ENCODE data around the gene HDAC4.

HDAC4 gene

DNA sequence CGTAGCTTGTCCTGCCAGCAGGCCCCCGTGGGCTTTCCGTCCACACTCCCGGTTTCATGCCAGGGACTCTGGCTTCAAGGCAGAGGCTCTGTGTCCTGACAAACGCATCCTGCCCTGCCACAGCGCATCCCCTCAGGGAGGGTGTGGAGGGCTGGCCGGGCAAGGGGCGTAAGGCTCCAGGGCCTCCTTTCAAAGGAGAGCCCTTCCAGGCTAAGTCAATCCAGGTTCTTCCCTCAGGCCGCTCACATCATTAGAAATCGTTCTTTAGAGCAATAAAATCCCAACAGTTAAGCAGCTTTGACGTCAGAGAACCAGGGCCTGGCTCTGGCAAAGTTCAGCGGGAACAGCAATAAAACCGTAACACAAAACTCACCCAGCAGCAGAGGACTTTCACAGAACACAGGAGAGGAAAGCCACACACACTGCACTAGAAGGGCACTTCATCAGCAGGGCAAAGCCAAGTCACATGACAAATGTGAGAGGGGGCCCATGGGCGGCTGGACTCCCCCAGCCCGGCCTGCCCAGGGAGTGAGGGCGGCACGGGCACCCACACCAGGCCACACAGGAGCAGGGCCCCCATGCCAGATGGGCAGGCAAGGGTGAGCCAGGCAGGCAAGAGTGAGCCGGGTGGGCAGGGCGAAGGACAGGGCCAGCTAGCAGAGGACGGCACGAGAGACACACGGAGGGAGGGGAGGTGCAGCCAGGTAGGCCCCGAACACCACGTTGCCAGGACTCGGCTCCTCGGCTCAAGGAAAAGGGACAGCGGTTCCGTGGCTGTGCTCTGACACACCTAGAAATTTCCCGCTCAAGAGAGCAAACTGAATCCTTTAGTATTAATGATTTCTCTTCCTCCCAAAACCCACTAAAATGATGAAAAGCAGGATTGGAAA is 52.0 kb downstream of the HDAC4 start:
- no peak overlapping the region for H3K4me3 ChIP-seq (ENCODE audit: insufficient read depth, low read depth, low read length)
- no peaks in the 10 kb centered on the region for H3K9me3 ChIP-seq (ENCODE audit: control insufficient read depth, low read length)
- no peaks in the 10 kb centered on the region for H3K27me3 ChIP-seq (ENCODE audit: control insufficient read depth, insufficient read depth, low read length, poor library complexity, severe bottlenecking)
- H3K4me1 ChIP-seq (ENCODE audit: control insufficient read depth, insufficient read depth, low read length), result peaks cover 9% of the 10 kb centered on the region
- H3K27ac ChIP-seq (ENCODE audit: insufficient read depth, low read depth, low read length, poor library complexity, severe bottlenecking), result no peak overlapping the region
- 93 to 94% methylated on average over 29 of the region's 29 CpGs for WGBS, 2 experiments
- H3K36me3 ChIP-seq (ENCODE audit: control insufficient read depth, insufficient read depth, low read length), result peaks cover 4% of the 10 kb centered on the region

DNA sequence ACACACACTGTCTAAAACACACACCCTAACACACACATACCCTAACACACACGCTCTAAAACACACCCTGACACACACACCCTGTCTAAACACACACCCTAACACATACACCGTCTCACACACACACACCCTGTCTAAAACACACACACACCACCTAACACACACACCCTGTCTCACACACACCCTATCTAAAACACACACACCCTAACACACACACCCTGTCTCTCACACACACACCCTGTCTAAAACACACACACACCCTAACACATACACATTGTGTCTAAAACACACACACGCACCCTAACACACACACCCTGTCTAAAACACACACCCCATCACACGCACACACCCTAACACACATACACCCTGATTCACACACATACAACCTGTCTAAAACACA is 54.1 kb downstream of the HDAC4 start:
- H3K4me3 ChIP-seq (ENCODE audit: insufficient read depth, low read depth, low read length), result no peak overlapping the region

DNA sequence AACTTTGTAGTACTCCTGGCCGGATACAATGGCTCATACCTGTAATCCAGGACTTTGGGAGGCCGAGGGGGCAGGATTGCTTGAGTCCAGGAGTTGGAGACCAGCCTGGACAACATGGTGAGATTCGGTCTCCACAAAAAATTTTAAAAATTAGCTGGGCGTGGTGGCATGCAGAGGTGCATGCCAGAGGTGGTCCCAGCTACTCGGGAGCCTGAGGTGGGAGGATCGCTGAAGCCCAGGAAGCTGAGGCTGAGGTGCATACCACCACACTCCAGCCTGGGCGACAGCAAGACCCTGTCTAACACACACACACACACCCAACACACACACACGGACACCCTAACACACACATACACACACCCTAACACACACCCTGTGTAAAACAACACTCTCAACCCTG is 55.6 kb downstream of the HDAC4 start:
- Histone ChIP-seq H3K9me3 (ENCODE audit: control insufficient read depth, low read length) (no peaks in the 10 kb centered on the region), H3K4me1 (ENCODE audit: control insufficient read depth, insufficient read depth, low read length) (peaks cover 9% of the 10 kb centered on the region), H3K4me3 (ENCODE audit: insufficient read depth, low read depth, low read length) (no peak overlapping the region), H3K27ac (ENCODE audit: insufficient read depth, low read depth, low read length, poor library complexity, severe bottlenecking) (no peak overlapping the region), H3K27me3 (ENCODE audit: control insufficient read depth, insufficient read depth, low read length, poor library complexity, severe bottlenecking) (no peaks in the 10 kb centered on the region), H3K36me3 (ENCODE audit: control insufficient read depth, insufficient read depth, low read length) (no peaks in the 10 kb centered on the region)
- WGBS, 2 experiments, result 90 to 92% methylated on average over 8 of the region's 8 CpGs

More for the DNA sequence above, 54.1 kb downstream of the HDAC4 start:
- peaks cover under 1% of the 10 kb centered on the region for H3K36me3 ChIP-seq (ENCODE audit: control insufficient read depth, insufficient read depth, low read length)
- 89 to 94% methylated on average over 4 of the region's 4 CpGs for WGBS, 2 experiments
- no peaks in the 10 kb centered on the region for H3K27me3 ChIP-seq (ENCODE audit: control insufficient read depth, insufficient read depth, low read length, poor library complexity, severe bottlenecking)
- H3K4me1 ChIP-seq (ENCODE audit: control insufficient read depth, insufficient read depth, low read length), result peaks cover 9% of the 10 kb centered on the region
- no peaks in the 10 kb centered on the region for H3K9me3 ChIP-seq (ENCODE audit: control insufficient read depth, low read length)
- no peak overlapping the region for H3K27ac ChIP-seq (ENCODE audit: insufficient read depth, low read depth, low read length, poor library complexity, severe bottlenecking)

DNA sequence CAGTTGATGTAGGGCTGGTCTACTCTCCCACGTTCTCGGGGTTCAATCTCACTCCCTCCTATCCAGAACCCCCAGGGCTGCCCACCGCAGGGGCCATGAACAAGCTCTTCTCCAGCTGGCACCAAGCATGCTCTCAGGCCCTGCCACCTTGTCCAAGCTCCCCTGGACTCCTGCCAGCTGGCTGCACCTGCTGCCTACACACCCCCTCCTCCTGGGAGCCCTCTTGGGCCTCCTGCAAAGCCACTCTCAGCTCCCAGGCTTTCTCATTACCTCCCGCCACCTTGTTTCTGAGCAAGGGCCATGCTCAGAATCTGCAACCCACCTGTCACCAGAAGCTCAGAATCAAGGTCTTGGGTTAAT is 56.0 kb downstream of the HDAC4 start:
- Histone ChIP-seq H3K27ac (ENCODE audit: insufficient read depth, low read depth, low read length, poor library complexity, severe bottlenecking) (no peak overlapping the region), H3K9me3 (ENCODE audit: control insufficient read depth, low read length) (no peaks in the 10 kb centered on the region), H3K4me1 (ENCODE audit: control insufficient read depth, insufficient read depth, low read length) (peaks cover 7% of the 10 kb centered on the region), H3K4me3 (ENCODE audit: insufficient read depth, low read depth, low read length) (no peak overlapping the region), H3K36me3 (ENCODE audit: control insufficient read depth, insufficient read depth, low read length) (no peaks in the 10 kb centered on the region), H3K27me3 (ENCODE audit: control insufficient read depth, insufficient read depth, low read length, poor library complexity, severe bottlenecking) (no peaks in the 10 kb centered on the region)
- 92 to 94% methylated on average over 4 of the region's 4 CpGs for WGBS, 2 experiments

DNA sequence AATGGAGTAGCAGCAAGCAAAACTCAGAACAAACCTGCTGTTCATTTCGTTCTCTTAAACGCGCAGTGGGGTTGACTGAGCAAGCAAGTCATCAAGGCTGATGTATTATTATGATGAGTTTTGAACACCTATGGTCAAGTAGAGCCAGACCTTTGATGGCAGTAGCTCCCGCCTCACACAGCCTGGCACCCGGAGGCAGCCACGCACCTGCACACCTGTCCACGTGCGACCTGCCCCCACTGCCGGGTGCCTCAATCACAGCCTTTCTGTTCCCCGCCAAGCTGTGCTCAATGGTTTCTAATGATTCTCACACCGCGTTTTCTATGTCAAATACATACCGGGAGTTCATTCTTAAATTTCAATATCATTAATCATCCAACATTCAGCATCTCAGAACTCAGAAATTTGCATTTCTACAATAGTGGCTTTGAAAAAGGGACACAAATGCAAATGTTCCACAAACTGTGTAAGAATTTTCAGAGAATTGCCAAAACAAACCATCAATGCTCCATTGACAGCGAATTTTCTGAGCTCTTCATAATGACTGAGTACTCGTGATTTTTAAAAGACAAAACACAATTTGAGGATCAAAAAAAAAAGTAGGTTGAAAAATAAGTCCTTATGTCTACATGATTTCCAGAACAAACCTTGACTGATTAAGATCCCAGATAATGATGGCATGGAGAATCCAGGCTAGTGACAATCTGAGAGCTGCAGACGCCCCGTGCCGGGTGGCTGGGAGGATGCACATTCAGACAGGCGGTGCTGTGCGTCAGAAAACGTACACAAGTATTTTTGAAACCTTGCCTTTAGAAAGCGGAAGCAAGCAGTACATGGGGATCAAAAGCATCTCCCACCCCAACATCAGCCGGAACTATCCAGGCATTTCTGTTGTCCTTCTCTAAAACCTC is 56.6 kb downstream of the HDAC4 start:
- no peaks in the 10 kb centered on the region for H3K36me3 ChIP-seq (ENCODE audit: control insufficient read depth, insufficient read depth, low read length)
- H3K9me3 ChIP-seq (ENCODE audit: control insufficient read depth, low read length), result no peaks in the 10 kb centered on the region
- WGBS, 2 experiments, result 95 to 96% methylated on average over 23 of the region's 23 CpGs
- H3K27ac ChIP-seq (ENCODE audit: insufficient read depth, low read depth, low read length, poor library complexity, severe bottlenecking), result no peak overlapping the region
- H3K27me3 ChIP-seq (ENCODE audit: control insufficient read depth, insufficient read depth, low read length, poor library complexity, severe bottlenecking), result no peaks in the 10 kb centered on the region
- peaks cover under 1% of the 10 kb centered on the region for H3K4me1 ChIP-seq (ENCODE audit: control insufficient read depth, insufficient read depth, low read length)
- no peak overlapping the region for H3K4me3 ChIP-seq (ENCODE audit: insufficient read depth, low read depth, low read length)

DNA sequence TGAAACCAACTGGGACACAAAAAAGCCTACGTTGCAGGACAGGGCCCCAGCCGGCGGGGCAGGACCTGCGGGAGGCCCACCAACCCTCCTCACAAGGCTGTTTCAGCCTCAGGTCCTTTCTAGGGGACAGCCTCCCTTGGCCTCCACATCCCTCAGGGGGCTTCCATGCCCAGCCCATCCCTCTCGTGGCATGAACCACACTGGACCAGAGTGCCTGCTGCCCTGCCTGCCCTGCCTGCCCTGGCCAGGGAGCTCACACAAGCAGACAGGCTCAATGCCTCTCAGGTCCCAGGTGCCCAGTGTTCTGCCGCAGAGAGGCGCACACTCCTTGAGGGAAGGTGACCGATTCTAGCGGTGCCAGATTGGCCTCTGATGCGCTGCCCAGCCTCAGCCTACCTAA is 57.4 kb downstream of the HDAC4 start:
- Histone ChIP-seq H3K4me3 (ENCODE audit: insufficient read depth, low read depth, low read length) (no peak overlapping the region), H3K9me3 (ENCODE audit: control insufficient read depth, low read length) (no peaks in the 10 kb centered on the region), H3K36me3 (ENCODE audit: control insufficient read depth, insufficient read depth, low read length) (no peaks in the 10 kb centered on the region), H3K27me3 (ENCODE audit: control insufficient read depth, insufficient read depth, low read length, poor library complexity, severe bottlenecking) (no peaks in the 10 kb centered on the region), H3K27ac (ENCODE audit: insufficient read depth, low read depth, low read length, poor library complexity, severe bottlenecking) (no peak overlapping the region), H3K4me1 (ENCODE audit: control insufficient read depth, insufficient read depth, low read length) (no peaks in the 10 kb centered on the region)
- 95 to 97% methylated on average over 10 of the region's 10 CpGs for WGBS, 2 experiments

DNA sequence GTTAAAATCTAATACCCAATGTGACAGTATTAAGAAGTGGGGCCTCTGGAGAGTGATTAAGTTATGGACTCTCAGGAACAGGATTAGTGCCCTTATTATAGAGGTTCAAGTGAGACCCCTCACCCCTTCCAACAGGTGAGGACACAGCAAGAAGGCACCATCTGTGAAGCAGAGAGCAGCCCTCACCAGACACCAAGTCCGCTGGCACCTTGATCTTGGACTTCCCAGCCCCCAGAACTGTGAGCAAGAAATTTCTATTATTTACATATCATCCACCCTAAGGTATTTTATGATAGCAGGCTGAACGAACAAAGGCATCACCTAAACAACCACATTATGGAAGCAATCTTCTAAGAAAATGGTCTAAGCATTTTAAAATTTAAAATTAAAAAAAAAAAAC is 59.0 kb downstream of the HDAC4 start:
- Histone ChIP-seq H3K36me3 (ENCODE audit: control insufficient read depth, insufficient read depth, low read length) (no peaks in the 10 kb centered on the region), H3K9me3 (ENCODE audit: control insufficient read depth, low read length) (no peaks in the 10 kb centered on the region), H3K27me3 (ENCODE audit: control insufficient read depth, insufficient read depth, low read length, poor library complexity, severe bottlenecking) (no peaks in the 10 kb centered on the region), H3K4me3 (ENCODE audit: insufficient read depth, low read depth, low read length) (no peak overlapping the region), H3K4me1 (ENCODE audit: control insufficient read depth, insufficient read depth, low read length) (no peaks in the 10 kb centered on the region), H3K27ac (ENCODE audit: insufficient read depth, low read depth, low read length, poor library complexity, severe bottlenecking) (no peak overlapping the region)
- 92 to 96% methylated on average over 1 to 2 of the region's 2 CpGs for WGBS, 2 experiments

DNA sequence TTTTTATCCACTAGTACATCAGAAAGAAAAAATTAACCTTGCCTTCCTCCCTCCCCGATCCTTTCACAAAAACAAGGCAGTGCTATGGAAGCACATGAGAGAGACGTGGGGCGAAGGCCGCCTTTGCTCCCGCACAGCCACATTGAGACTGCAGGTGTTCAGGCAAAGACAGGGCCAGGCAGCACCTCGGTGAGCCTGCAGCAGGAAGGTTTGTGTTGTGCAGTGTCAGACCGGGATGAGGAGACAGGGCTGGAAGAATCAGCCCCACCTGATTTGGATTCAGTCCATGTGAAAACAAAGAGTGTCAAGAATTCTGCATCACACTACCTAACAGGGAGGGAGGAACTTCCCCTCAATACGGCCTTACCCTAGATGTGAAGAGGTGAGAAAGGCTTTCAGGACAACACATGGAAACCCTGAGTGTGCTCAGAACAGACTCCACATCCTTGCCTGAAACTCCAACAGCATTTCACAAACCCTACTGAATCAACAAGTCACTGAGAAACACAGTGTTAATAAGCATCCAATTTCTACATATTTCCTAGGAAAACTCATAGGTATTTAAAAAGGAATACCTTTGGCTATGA is 59.6 kb downstream of the HDAC4 start:
- no peaks in the 10 kb centered on the region for H3K4me1 ChIP-seq (ENCODE audit: control insufficient read depth, insufficient read depth, low read length)
- H3K4me3 ChIP-seq (ENCODE audit: insufficient read depth, low read depth, low read length), result no peak overlapping the region
- H3K27me3 ChIP-seq (ENCODE audit: control insufficient read depth, insufficient read depth, low read length, poor library complexity, severe bottlenecking), result no peaks in the 10 kb centered on the region
- no peaks in the 10 kb centered on the region for H3K9me3 ChIP-seq (ENCODE audit: control insufficient read depth, low read length)
- no peaks in the 10 kb centered on the region for H3K36me3 ChIP-seq (ENCODE audit: control insufficient read depth, insufficient read depth, low read length)
- WGBS, 2 experiments, result 90 to 91% methylated on average over 8 of the region's 8 CpGs
- H3K27ac ChIP-seq (ENCODE audit: insufficient read depth, low read depth, low read length, poor library complexity, severe bottlenecking), result no peak overlapping the region

DNA sequence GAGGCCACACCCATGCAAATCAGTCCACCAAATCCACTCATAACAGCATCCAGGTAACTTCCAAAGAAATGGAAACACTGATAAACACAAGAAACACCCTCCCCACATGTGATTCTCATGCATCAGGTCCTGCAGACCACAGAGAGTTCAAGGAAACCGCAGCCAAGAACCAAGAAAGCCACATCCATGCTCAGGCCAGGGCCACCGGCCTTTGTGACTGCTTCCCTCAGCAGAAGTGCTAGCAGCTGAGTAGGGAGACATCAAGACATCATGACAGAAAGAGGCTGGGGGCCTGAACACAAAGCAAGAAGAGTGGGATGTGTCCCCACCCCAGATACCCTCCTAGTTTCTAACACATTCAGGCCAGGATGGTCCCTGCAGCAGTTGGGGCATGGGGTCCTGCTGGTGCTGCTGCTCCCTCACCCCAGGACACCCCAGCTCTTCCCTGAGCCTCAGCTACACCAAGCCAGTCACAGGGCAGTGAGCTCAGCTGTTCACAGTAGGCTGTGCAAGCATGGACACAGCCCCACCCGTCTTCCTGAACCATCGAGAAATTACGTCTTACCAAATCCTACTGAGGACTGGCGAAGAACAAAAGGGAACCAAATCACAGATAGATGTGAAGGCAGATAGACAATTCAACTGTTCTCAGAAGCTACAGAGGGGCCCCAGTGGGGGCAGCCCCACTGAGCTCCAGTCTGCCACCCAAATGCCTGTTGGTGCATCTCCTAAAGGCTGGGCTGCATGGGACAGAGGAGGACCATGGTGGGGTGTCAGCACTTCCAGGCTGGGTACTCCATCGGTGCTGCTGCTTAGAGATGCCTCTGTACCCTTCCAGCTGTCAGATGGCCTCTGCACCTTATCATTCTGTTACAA is 60.9 kb downstream of the HDAC4 start:
- H3K27ac ChIP-seq (ENCODE audit: insufficient read depth, low read depth, low read length, poor library complexity, severe bottlenecking), result no peak overlapping the region
- H3K9me3 ChIP-seq (ENCODE audit: control insufficient read depth, low read length), result no peaks in the 10 kb centered on the region
- H3K4me3 ChIP-seq (ENCODE audit: insufficient read depth, low read depth, low read length), result no peak overlapping the region
- no peaks in the 10 kb centered on the region for H3K36me3 ChIP-seq (ENCODE audit: control insufficient read depth, insufficient read depth, low read length)
- H3K27me3 ChIP-seq (ENCODE audit: control insufficient read depth, insufficient read depth, low read length, poor library complexity, severe bottlenecking), result no peaks in the 10 kb centered on the region
- H3K4me1 ChIP-seq (ENCODE audit: control insufficient read depth, insufficient read depth, low read length), result no peaks in the 10 kb centered on the region
- 93 to 94% methylated on average over 7 of the region's 7 CpGs for WGBS, 2 experiments
